OCI-LY7 (cell line): ENCODE results near the gene RAD51B. TPM values are rescaled to one million over a fixed set of nuclear protein-coding genes. Genes with fewer than 3 reads are reported as not detected.

Source experiments
- BruUV-seq: library from RNA; stranded (reverse); fragments of 400-500 nt; replicated peaks from 2 replicates; lab custom pipeline; 2021; lab: Mats Ljungman, UMichigan
- CTCF ChIA-PET: fragments of 300-600 bp; sonication (Branson Sonifier 250); formaldehyde crosslinking; loops from one replicate; lab custom pipeline; 2022; ENCODE audit warnings: antibody characterized with exemption; ENCODE audit not compliant: unreplicated experiment; lab: Charles Lee
- POLR2A ChIA-PET: fragments of 300-600 bp; sonication (Branson Sonifier 250); formaldehyde crosslinking; loops from one replicate; lab custom pipeline; 2022; ENCODE audit warnings: antibody characterized with exemption; lab: Charles Lee
- DNase-seq: peaks from one replicate; pipeline ENCODE4 v3.0.0-alpha.2; 2015; ENCODE audit warnings: low spot score
- H2AFZ ChIP-seq: fragments of 200-600 bp; sonication (generic), shearing (Covaris generic); 2 replicates; pipeline ENCODE4 v1.6.1; 2014; ENCODE audit warnings: mild to moderate bottlenecking, antibody characterized with exemption, low read length, moderate library complexity
- H3K27ac ChIP-seq: fragments of 200-600 bp; sonication (generic); 2 replicates; pipeline ENCODE4 v1.5.1; 2014; ENCODE audit warnings: mixed run types, low read depth, mild to moderate bottlenecking, moderate library complexity, low read length, inconsistent platforms; ENCODE audit not compliant: poor library complexity, severe bottlenecking
- H3K36me3 ChIP-seq: fragments of 200-600 bp; sonication (generic); 2 replicates; pipeline ENCODE4 v1.6.1; 2014; ENCODE audit warnings: mild to moderate bottlenecking, antibody characterized with exemption, low read length, moderate library complexity, mixed read lengths; ENCODE audit not compliant: insufficient read depth
- H3K4me1 ChIP-seq: fragments of 200-600 bp; sonication (generic); 2 replicates; pipeline ENCODE4 v1.5.1; 2014; ENCODE audit warnings: mild to moderate bottlenecking, low read length; ENCODE audit not compliant: insufficient read depth, poor library complexity, severe bottlenecking
- H3K4me2 ChIP-seq: fragments of 200-600 bp; sonication (generic); 2 replicates; pipeline ENCODE4 v1.6.1; 2014; ENCODE audit warnings: mild to moderate bottlenecking, low read length
- H3K4me3 ChIP-seq: fragments of 200-600 bp; sonication (generic); 2 replicates; pipeline ENCODE4 v1.5.1; 2014; ENCODE audit warnings: mild to moderate bottlenecking, low read depth, low read length; ENCODE audit not compliant: poor library complexity, severe bottlenecking
- H3K79me2 ChIP-seq: fragments of 200-600 bp; sonication (generic); 2 replicates; pipeline ENCODE4 v1.6.1; 2016; ENCODE audit warnings: low read depth, mild to moderate bottlenecking, low read length, moderate library complexity, mixed read lengths; ENCODE audit not compliant: insufficient read depth
- H3K9me2 ChIP-seq: fragments of 200-600 bp; sonication (generic); 2 replicates; pipeline ENCODE4 v1.6.1; 2016; ENCODE audit warnings: mild to moderate bottlenecking, low read length, mixed read lengths; ENCODE audit not compliant: insufficient read depth
- H3K9me3 ChIP-seq: fragments of 200-600 bp; sonication (generic); 2 replicates; pipeline ENCODE4 v1.6.1; 2014; ENCODE audit warnings: mild to moderate bottlenecking, mixed run types, low read length, mixed read lengths
- H4K20me1 ChIP-seq: fragments of 200-600 bp; sonication (generic); 2 replicates; pipeline ENCODE4 v1.6.1; 2014; ENCODE audit warnings: mild to moderate bottlenecking, antibody characterized with exemption, low read length, moderate library complexity, mixed read lengths; ENCODE audit not compliant: insufficient read depth
- CTCF ChIP-seq: fragments of 200-600 bp; sonication (generic); conservative IDR thresholded peaks from 2 replicates; pipeline ENCODE4 v1.5.1; 2014; ENCODE audit warnings: mild to moderate bottlenecking, antibody characterized with exemption, low read length, moderate library complexity, mixed read lengths
- EZH2phosphoT487 ChIP-seq: fragments of 200-600 bp; sonication (generic); IDR thresholded peaks from 2 replicates; pipeline ENCODE4 v1.6.1; 2018; ENCODE audit warnings: low read depth, borderline replicate concordance, mild to moderate bottlenecking, mixed run types, antibody characterized with exemption, low read length, moderate library complexity, mixed read lengths
- intact Hi-C: fragments of 100-400 bp; cut with micrococcal nuclease; formaldehyde crosslinking; loops from one replicate; pipeline ENCODE4 v1.10.0; 2022; ENCODE audit not compliant: unreplicated experiment
- total RNA-seq, 2 experiments: library from RNA; depleted of rRNA in 1 of 2; stranded (reverse); fragments of >200 nt in 1 of 2; shearing (Covaris generic) in 1 of 2; gene quantifications; 2 replicates each; pipeline ENCODE4 v1.2.3, GENCODE V29; 2014 to 2022

Gene RAD51B
- total RNA-seq, 2 experiments from 2014 or later = 41.4 to 89.9 TPM

- ChIA-PET CTCF (no interaction called here), POLR2A (no interaction called here)
- no peaks in the 10 kb centered on the region for H3K4me1 ChIP-seq
- TF ChIP-seq EZH2phosphoT487 (no peak), CTCF (no peak)
- H3K36me3 ChIP-seq = no peaks in the 10 kb centered on the region
- no TSS peak for BruUV-seq
- no peaks in the 10 kb centered on the region for H3K79me2 ChIP-seq
- H4K20me1 ChIP-seq = no peaks in the 10 kb centered on the region
- H3K4me3 ChIP-seq = no peak overlapping the region
- H3K27ac ChIP-seq = no peak overlapping the region
- no peak overlapping the region for H2AFZ ChIP-seq
- no peaks in the 10 kb centered on the region for H3K9me3 ChIP-seq
- H3K9me2 ChIP-seq = no peaks in the 10 kb centered on the region
- H3K4me2 ChIP-seq = no peak overlapping the region
- DNase-seq = no peak
- intact Hi-C loops = no loop called here
Measured at GRCh38 chr14:68032154-68032553, 212.6 kb downstream of the RAD51B start.

- BruUV-seq = no TSS peak
- DNase-seq = no peak
- no peaks in the 10 kb centered on the region for H4K20me1 ChIP-seq
- no peaks in the 10 kb centered on the region for H3K9me3 ChIP-seq
- H2AFZ ChIP-seq = no peak overlapping the region
- TF ChIP-seq EZH2phosphoT487 (no peak), CTCF (no peak)
- POLR2A ChIA-PET = no interaction called here
- CTCF ChIA-PET = no interaction called here
- no peaks in the 10 kb centered on the region for H3K9me2 ChIP-seq
- H3K79me2 ChIP-seq = no peaks in the 10 kb centered on the region
- intact Hi-C loops = no loop called here
- H3K4me2 ChIP-seq = no peak overlapping the region
- no peak overlapping the region for H3K4me3 ChIP-seq
- H3K36me3 ChIP-seq = no peaks in the 10 kb centered on the region
- H3K4me1 ChIP-seq = no peaks in the 10 kb centered on the region
- H3K27ac ChIP-seq = no peak overlapping the region
Measured at GRCh38 chr14:68033336-68033932, 213.9 kb downstream of the RAD51B start.

- DNase-seq = no peak
- H3K4me3 ChIP-seq = no peak overlapping the region
- no peaks in the 10 kb centered on the region for H4K20me1 ChIP-seq
- intact Hi-C loops = no loop called here
- no TSS peak for BruUV-seq
- TF ChIP-seq EZH2phosphoT487 (no peak), CTCF (no peak)
- H3K36me3 ChIP-seq = no peaks in the 10 kb centered on the region
- no peaks in the 10 kb centered on the region for H3K79me2 ChIP-seq
- H3K27ac ChIP-seq = no peak overlapping the region
- H3K4me2 ChIP-seq = no peak overlapping the region
- H3K4me1 ChIP-seq = no peaks in the 10 kb centered on the region
- H3K9me3 ChIP-seq = no peaks in the 10 kb centered on the region
- no peak overlapping the region for H2AFZ ChIP-seq
- POLR2A ChIA-PET = no interaction called here
- CTCF ChIA-PET = no interaction called here
- H3K9me2 ChIP-seq = no peaks in the 10 kb centered on the region
Measured at GRCh38 chr14:68034896-68035295, 215.3 kb downstream of the RAD51B start.
